GM18870 (cell line): Measurements from ENCODE around the gene COX18.

Experiments
- ATAC-seq: cut with Tn5 transposase; IDR thresholded peaks from one replicate; pipeline ENCODE4 v1.9.1; 2021; ENCODE audit warnings: moderate library complexity; ENCODE audit not compliant: unreplicated experiment

COX18 gene

DNA sequence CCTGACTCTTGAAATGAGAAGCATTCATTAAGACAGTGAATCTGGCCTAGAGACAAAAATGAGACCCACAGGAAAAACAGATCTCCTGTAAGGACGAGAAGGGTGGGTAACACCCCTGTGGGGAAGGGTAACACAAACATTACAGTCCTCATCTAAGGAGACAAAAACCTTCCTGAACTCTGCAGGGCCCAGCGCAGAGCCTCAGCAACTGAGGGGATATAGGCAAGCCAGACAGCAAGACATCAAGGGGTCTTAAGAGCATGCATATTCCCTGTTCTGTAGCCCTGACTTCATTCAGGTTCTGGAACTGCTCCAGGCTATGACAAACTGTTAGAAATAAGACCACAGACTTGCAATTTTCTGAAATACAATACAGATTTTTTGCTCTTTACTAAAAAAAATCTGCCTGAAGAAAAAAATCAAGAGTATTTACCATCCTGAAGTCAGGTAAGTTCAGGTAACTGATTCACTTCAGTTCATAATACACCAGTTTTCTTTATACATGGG lies 15.5 kb downstream of the COX18 start:
- ATAC-seq = no peak

DNA sequence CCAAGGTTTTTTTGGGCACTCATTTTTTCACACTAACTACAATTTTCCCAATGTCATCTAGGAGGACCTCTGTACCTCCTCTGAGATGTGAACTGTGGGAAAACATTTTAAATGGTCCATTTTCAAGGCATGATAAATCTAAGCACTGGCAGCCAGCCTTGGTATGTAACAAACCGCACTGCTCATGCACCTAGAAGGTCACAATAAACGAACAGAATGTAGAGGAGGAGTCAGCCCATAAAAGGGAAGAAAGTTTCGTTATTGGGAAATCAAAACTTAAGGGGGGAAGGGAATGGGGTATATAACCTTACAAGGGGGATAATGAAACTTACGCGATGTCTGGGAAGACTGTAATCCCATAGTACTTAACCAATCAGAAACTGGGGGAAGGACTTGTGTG lies 16.4 kb downstream of the COX18 start:
- ATAC-seq = no peak

DNA sequence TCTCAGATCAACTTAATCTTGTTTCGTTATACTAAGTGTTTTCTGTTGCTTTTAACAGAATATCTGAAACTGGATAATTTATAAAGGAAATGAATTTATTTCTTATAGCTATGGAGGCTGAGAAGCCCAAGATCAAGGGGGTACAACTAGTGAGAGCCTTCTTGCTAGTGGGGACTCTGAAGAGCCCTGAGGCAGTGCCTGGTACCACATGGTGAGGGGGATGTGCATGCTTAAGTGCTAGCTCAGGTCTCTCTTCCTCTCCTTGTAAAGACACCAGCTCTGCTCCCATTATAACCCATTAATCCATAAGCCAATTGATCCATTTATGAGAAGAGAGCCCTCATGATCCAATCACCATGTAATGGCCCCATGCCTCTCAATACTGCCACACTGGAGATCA lies 17.9 kb downstream of the COX18 start:
- no peak for ATAC-seq

DNA sequence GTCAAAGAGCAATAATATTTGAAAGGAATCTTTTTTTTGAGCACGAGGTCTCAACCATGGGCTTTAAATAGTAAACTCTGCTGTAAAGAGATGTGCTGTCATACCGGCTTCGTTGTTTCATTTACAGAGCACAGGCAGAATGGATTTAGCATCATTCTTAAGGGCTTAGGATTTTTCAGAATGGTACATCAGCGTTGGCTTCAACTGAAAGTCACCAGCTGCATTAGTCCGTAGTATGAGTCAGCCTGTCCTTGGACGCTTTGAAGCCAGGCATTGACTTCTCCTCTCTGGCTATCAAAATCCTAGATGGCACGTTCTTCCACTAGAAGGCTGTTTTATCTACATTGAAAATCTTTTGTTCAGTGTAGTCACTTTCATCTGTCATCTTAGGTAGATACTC lies 23.6 kb downstream of the COX18 start:
- no peak for ATAC-seq

- ATAC-seq = no peak
Measured at GRCh38 chr4:73037057-73037456, 32.5 kb downstream of the COX18 start.

DNA sequence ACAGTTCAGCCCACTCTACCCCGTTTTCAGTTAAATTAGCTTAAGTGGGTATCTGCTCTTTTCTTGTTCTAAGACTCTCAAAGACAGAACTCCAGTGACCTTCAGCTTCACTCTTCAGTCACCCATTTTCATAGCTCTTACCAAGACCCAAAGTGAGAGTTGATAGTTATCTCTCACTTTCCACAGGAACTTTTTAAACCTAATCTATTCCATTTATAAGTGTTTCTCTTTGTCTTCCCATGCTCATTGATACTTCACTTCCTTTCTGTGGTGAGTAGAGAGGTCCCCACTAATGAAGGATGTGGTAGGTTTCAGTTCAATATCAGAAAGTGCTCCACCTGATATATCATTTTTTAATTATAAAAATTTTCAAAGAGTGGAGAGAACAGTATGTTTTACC lies 33.4 kb downstream of the COX18 start:
- ATAC-seq = peak; percentile 62

- ATAC-seq = no peak
Measured at GRCh38 chr4:73034896-73035295, 34.6 kb downstream of the COX18 start.

DNA sequence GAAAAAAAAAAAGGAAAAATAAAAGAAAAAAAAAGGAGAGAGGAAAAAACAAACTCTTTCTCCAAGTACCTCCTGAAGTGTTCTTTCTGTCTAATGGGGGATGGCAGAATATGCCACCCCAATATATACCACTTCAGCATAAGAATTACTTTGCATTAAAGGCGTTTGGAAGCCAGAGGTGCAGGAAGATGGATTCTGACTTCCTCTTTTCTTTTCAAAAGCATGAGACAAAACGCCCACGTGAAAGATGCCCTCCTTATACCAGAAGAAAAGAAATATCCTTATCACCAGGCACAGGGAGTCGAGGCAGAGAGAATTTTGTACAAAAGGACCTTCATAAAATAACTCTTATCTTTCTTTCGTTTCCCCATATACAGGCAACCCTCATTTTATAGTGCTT lies 40.9 kb downstream of the COX18 start:
- no peak for ATAC-seq

- ATAC-seq = no peak
Measured at GRCh38 chr4:73021634-73022033, 47.9 kb downstream of the COX18 start.

- ATAC-seq = no peak
Measured at GRCh38 chr4:73019462-73020047, 50.0 kb downstream of the COX18 start.

GRCh38 chr4:73018595-73018994 lies 50.9 kb downstream of the COX18 start:
- ATAC-seq = no peak

DNA sequence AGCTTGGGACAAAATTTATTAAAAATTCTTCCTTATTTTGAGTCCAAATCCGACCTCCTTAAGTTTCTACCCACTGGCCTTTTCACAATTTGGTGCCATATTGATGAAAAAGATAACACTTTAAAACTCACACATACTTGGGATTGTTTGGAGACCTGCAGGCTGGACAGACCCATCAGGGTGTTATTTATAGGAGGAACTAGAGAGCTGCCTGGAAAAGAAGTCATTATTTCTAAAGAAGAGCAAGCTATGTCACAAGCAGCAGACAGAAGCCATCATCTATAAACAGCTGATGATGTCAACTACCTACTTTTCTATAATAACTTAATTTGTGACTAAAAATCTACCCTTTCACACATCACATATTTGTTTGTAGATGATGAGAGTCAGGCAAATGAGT lies 56.2 kb downstream of the COX18 start:
- ATAC-seq = no peak

- ATAC-seq = no peak
Measured at GRCh38 chr4:73012673-73013072, 56.8 kb downstream of the COX18 start.

DNA sequence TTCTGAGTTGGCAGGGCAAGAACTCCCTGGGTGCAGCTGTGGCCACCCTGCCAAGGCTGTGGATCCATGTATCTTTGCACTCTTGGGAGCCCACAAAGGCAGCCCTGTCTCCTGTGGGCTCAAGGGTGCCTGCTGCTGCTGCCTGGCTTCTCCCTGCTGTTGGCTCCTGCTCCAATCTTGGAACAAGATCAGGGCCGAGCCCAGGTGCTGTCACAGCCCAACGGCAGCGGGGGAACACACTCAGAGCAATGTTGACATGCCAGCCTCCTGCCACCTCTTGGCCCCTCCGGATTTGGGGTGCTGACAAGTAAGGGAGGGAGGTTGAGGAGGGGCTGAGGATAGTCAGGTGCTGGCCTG lies 57.9 kb downstream of the COX18 start:
- ATAC-seq = no peak

DNA sequence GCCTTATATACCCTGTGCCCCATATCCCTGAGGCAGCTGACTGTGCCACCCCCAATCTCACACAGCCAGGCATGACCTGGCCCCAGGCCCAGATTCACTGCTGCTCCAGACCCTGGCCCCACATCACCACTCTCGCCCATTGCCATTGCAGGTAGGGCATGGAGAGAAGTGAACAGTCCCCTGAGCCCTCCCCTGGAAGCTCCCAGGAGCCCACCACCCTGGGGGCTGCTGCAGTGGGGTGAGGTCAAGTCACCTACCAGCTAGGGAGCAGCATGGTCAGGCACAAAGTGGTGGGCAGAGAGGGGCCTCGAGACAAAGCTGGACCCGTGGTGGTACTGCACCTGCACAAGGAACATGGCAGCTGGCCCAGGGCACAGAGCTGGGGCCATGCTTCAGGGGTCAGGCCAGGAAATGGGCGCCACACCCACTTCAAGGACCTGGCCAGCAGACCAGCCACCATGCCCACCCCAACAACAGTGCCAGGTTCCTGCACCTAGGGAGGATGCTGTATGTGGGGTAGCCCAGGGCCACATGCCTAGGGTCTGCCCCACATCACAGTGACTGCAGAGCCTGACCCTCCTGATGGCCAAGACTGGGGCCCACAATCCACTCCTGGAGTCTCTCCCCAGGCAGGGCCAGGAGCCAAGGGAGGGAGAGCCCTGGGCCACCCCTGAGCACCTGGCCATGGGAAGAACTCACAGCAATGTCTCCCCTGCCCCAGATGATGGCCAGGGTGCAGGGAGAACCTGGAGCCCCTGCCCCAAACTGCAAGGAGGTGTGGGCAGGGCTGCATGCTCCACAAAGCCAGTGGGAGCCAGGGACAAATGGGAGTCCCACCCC lies 58.5 kb downstream of the COX18 start:
- ATAC-seq = no peak

- ATAC-seq = no peak
Measured at GRCh38 chr4:73007526-73008100, 61.9 kb downstream of the COX18 start.

DNA sequence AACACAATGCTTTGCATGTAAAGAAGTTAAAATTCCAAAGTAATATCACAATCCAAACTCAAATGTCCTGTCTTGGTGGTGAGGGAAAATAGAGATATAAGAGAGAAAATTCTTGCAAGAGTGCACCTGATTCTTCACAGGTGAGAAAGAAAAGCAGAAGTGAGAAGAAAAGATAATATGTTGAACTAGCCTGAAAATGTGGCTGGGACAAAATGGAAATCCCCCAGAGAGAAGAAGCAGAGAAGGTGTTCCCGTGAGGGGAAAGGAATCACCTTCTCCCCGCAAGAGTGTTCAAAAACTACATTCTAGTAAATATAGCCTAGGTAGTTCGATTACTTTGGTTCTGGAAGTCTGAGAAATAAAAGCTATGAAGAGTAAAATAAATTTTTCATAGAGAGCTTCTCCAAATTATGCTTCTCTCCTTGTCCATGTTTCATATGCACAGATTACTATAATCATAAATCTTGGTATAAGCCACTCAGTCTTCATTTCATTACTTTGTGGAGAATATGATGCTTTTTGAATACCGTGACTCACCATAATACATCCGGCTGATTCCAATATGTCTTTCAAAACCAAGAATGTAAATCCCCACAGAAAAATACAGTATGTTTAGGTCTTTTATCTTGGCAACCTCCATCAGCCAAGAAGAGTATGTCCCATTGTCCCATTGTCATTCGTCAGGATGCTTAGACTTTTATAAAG lies 63.1 kb downstream of the COX18 start:
- ATAC-seq = peak; percentile 95

- ATAC-seq = no peak
Measured at GRCh38 chr4:73005514-73005913, 64.0 kb downstream of the COX18 start.
